T47D (cell line): ENCODE measurements around the gene SETD7.

Experiments
- DNase-seq, 2 experiments: peaks; one replicate each; pipeline versions ENCODE4 v3.0.0 to v3.0.0-alpha.2; 2011 to 2012; ENCODE audit warnings: low read depth in 1 of 2, low spot score in 1 of 2
- JUND ChIP-seq: IDR thresholded peaks from 2 replicates; pipeline ENCODE4 v1.6.1; 2012; ENCODE audit warnings: low read depth
- in situ Hi-C: cut with HindIII; loops from 2 replicates; pipeline ENCODE4 v1.10.0; 2016; ENCODE audit warnings: low sequenced_read_pairs, low pct_unique_long_range_greater_than_20kb

The SETD7 gene

GRCh38 chr4:139556071-139556723 is at the start of gene SETD7:
TSS of gene SETD7 (minus strand) at chr4:139556219. CDS start at chr4:139556137, 82 bp downstream.
- in situ Hi-C loops: no loop called here
- no peak for TF ChIP-seq JUND
- peak; percentile 47 to 83 for DNase-seq

DNA sequence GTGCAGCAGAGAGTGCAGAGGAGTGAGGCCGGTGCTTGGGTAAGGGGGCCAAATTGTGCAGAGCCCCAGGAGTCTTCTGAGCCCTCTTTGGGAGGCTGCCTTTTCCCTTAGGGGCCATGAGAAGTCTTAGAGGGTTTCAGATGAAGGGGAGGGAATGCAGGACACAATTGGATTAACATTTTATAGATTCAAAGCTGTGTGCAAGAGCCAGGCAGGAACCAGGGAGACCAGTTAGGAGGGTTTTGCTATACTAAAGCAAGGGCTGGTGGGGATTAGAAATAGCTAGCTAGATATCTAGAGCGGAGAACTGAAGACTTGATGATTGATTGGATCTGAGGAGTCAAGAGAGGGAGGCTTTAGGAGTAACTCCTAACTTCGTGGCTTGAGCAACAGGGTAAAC is 49.5 kb upstream of the SETD7 start:
- TF ChIP-seq JUND: no peak
- in situ Hi-C loops: no loop called here
- DNase-seq: no peak

GRCh38 chr4:139603576-139604410 is 47.8 kb upstream of the SETD7 start:
- peak; percentile 19 to 73 for DNase-seq
- TF ChIP-seq JUND: no peak
- in situ Hi-C loops: no loop called here

- no peak for TF ChIP-seq JUND
- DNase-seq: no peak
- in situ Hi-C loops: no loop called here
These were observed 46.8 kb upstream of the SETD7 start for GRCh38 chr4:139602776-139603360.

- in situ Hi-C loops: no loop called here
- no peak for DNase-seq
- TF ChIP-seq JUND: no peak
These were observed 44.6 kb upstream of the SETD7 start for GRCh38 chr4:139600662-139601061.

- peak in 1 of 2 experiments; percentile 44 for DNase-seq
- no peak for TF ChIP-seq JUND
- in situ Hi-C loops: no loop called here
These were observed 43.8 kb upstream of the SETD7 start for GRCh38 chr4:139599594-139600374.

DNA sequence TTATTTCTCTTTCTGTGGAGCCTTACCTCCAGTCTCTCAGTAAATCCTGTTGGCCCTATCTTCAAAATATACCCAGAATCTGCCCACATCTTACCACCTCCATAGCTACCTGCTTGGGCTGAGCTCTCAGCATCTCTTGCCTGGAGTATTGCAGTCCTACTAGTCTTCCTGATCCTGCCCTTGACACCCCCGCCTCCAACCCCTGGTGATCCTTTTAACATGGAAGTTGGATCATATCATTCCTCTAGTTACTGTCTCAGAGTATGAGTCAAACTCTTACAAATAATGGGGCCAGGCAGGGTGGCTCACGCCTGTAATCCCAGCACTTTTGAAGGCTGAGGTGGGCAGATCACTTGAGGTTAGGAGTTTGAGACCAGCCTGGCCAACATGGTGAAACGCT is 43.1 kb upstream of the SETD7 start:
- DNase-seq: no peak
- no peak for TF ChIP-seq JUND
- in situ Hi-C loops: no loop called here

DNA sequence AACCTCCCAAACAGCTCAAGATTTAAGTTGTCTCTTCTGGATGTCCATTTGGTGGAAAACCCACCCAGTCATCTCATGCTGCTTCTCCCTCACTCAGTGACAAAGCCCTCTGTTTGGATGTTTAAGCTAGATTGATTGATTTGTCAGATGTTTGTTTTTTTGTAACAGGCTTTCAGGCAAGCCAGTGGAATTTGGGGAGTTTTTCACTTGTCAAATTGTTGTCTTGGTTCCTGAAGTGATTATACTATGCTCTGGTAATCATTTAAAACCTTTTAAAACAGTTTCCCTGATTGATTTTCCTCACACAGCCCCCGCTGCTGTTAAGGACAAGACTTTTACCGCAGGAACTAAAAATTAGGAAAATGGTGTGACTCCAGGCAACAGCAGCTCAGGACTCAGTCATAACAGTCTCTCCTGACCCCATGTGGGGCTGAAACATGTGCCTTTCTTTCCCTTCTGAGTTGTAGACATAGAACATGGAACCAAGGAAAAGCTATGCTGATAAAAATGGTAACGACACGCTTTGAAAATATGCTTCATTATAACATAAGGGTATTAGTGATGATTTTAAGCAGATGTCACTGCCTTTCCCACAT is 40.8 kb upstream of the SETD7 start:
- no peak for TF ChIP-seq JUND
- in situ Hi-C loops: no loop called here
- no peak for DNase-seq

DNA sequence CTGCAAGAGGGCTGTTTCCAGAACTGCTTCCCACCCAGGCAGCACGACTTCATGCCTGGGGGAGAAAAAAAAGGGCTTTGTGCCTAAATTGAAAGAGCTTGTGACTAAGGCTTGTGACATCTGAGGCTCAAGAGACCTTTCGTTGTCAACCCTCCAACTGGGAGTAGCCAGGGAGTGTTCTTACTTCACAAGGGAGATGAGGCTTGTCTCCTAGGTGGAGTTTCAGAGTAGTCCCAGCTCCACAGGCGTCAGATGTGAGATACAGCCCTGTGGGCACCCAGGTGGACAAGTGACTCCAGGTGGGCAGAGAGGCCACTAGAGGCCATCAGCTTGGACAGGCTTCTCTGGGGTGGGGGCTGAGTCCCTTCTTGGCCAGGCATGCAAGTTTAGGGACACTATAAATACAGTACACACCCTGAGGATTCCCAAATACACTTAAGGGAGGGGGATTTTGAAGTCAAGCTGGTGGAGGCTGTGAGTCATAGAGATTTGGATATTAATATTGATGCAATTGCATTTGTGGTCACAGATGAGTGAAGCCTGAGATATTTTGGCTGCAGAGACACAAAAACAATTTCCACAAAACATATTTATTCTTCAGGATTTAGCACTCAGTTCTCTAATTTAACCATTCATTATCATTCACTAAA is 40.1 kb upstream of the SETD7 start:
- no peak for TF ChIP-seq JUND
- in situ Hi-C loops: no loop called here
- DNase-seq: no peak

GRCh38 chr4:139594591-139595185 is 38.7 kb upstream of the SETD7 start:
- DNase-seq: no peak
- TF ChIP-seq JUND: no peak
- in situ Hi-C loops: no loop called here

DNA sequence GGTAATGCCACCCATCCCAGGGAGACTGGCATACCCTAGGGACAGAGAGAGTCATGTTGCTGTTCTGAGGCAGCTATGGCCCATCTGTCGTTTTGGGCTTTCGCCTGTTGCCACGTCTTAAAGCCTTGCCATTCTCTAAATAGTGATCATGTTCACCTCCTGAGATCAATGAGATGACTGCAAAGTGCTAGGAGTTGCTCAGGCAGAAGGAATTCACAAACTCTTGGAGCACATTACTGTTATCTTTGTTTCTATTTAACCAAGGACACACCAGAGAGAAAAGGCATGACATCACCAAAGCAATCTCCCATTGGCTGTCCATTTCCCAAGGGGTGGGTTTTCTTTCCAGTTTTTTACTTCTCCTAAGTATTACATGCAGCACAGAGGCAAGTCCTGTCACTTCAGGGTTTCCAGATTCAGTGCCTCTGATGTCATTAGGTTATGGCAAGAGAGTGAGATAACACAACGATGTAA is 37.1 kb upstream of the SETD7 start:
- in situ Hi-C loops: no loop called here
- DNase-seq: no peak
- no peak for TF ChIP-seq JUND
